T-helper 2 cell treated with Interferon-gamma antibody and Interleukin-4, amounts not matched to agents 100 ng/mL and 5 ng/mL, for 36 hours (primary cell): ENCODE results near the gene CHD1. TPM values are rescaled to one million over a fixed set of nuclear protein-coding genes. Genes with fewer than 3 reads are reported as not detected.

Experiments used
- intact Hi-C: fragments of 100-400 bp; cut with micrococcal nuclease; formaldehyde crosslinking; loops from one replicate; pipeline ENCODE4 v1.15.1; 2023
- total RNA-seq: library from RNA; stranded (reverse); gene quantifications from 2 replicates; pipeline ENCODE4 v1.2.3, GENCODE V29; 2022

CHD1 gene
- total RNA-seq, 1 donor from 2014 or later, result 55.0 TPM

DNA sequence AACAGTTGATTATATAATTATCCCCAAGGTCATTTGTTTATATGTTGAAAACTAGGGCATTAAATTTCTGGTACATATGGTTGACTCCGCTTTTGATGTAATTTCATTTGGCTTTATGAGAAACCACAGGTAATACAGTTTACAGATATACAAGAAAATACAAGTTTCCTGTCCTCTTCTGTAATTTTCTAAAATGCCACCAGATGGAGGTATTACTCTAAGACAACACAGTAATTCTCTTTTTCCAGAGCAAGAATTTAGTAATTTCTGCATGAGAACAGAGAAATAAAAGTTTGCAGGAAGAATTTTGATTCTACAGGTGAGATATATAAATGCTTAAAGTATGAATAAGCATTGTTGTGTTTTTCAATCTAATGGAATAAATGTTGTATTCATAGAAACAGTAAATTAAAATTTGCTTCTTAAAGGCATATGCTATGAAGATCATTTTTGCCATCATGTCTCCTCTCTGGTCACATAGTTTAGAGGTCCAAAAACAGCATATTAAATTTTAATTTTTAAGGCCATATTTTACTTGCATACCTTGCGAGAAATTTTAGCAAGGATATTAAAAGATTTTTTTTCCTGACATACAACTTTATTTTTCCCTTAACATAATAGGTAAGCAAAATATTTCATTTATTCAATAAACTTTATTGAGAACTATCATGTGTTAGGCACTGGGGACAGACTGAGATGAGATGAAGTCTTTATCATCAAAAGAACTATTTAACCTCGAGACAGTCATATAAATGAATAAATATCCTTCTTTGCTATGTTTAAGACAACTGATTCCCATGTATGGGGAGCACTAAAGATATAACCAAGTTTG, 22.7 kb downstream of the CHD1 start:
- intact Hi-C loops, result loop anchor here (1.0 to 5.0 kb wide), 4 partner anchors 21 to 154 kb away; partner anchors contain the start of gene RGMB

DNA sequence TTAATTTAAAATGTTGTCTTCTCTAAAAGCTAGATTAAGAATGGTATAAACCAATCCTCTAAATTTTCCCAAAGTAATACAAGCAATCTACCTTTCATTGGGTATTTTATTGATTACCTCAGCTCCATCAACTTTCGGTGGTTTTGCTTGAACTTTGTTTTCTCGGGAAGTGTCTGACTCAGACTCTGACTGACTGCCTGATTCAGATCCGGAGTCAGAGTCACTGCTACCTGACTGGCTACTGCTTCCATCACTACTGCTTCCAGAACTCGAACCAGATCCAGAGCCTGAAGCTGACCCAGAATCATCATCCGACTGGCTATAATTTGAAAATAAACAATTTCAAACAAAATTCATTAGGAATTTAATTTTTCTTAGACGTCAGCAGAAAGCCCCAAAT, 24.0 kb downstream of the CHD1 start:
- intact Hi-C loops, result loop anchor here (5.0 kb wide), 1 partner anchor 132 kb away; the partner anchor contains the start of gene RGMB

DNA sequence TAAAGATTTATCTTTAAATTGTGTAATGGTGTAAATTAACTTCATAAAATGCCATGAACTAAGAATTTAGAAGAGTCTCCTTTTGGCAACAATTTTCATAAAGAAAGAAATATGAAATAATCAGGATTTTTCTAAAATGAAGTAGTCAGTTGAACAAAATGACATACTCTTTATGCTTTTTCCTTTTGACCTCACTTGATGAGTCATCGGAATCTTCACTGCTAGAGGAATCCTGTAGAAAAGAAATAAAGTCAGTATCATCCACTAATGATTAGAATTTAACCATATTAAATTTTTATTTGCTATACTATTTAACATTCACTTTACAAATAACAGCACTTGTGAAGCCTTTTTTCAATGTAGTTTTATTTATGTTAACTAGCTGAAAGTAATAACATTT, 26.1 kb downstream of the CHD1 start:
- intact Hi-C loops, result no loop called here

DNA sequence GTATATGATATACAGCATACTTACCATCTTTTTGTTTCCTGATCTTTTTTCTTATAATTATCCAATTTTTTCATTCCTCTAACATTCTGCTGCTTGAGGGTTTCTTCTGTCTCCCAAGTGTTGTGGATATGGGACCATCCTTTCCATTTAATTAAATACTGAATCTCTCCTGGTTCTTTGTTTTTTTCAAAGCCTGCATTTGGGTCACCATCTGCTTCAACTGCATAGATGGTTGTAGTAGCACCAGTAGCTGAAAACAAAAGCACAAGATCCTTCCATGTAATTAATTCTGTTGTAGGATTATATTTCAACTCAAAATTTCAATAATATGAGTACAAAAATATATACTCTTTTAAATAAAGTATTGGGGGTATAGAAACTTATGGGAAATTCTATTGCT, 29.4 kb downstream of the CHD1 start:
- intact Hi-C loops, result no loop called here

DNA sequence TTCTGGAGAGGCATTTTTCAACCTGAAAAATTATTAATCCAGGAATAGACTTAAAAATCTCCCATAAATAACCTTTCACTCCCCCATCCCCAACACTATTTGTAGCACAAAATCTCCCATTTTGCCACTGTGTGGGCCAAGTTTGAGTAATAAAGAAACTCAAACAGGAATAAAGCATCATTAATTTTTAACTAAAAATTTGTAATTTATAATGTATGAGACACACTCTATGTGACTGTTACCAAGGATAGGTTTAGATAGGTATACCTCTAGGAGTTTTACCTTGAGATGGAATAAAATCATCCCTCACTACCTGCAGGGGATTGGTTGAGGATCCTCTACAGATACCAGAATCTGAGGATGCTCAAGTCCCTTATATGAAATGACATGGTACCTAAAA, 30.1 kb downstream of the CHD1 start:
- intact Hi-C loops, result no loop called here

DNA sequence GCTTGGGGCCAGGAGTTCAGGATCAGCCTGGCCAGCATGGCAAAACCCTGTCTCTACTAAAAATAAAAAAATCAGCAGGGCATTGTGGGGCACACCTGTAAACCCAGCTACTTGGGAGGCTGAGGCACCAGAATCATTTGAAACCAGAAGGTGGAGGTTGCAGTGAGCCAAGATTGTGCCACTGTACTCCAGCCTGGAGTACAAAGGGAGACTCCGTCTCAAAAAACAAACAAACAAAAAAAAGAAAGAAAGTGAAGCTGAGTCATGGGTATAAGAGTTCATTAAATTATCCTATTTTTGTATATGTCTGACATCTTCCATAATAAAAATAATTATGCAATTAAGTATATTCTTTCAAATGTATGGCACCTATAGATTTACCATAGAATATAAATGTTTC, 37.2 kb downstream of the CHD1 start:
- intact Hi-C loops, result no loop called here

DNA sequence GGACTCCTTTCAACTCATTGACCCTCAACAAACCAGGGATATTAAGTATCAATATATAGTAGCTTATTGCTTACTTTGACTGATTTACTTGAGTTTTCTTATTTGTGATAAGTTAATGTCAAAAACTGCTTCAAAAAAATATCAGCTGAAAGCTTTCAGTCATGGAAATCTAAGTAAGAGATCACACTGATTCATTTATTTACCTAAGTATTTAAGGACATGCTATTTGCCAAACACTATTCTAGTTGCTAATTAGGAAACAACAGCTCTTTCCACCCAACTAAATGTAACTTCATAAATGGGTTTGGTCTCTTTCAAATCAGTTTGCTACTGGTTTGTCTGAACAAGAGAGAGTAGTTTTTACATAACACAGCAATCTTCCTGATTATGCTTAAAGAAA, 48.2 kb downstream of the CHD1 start:
- intact Hi-C loops, result no loop called here

DNA sequence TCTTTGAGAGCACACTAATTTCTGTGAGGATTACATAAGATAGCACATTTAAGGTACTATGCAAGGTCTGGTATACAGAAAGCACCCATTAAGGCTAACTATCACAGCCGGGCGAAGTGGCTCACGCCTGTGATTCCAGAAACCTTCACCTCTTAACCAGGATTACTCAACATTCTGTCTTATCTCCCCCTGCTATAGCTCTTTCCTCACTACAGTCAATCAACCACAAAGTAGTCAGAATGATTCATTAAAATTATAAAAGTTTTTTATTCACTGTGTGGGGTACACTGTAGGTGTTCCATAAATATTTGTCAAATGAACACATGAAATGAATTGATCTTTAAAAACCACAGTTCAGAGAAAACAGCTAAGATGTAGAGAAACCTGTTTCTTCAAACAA, 48.7 kb downstream of the CHD1 start:
- intact Hi-C loops, result no loop called here

DNA sequence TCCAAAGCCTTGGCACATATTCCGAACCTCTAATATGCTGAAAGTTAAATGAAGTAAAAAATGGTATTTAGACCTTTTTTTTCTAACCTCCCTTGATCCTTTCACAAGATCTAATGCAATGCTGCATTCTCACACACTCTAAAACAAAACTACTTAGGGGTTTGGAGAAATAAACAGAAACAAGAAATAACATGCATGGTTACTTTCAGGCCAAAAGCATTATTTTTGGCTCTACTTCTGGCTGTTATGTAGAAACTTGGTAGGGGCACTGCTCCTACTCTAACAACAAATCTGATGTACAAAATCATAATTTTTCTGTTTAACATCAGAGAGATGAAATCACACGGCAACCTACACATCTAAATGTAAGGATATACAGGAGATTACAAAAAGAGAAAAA, 51.2 kb downstream of the CHD1 start:
- intact Hi-C loops, result no loop called here

DNA sequence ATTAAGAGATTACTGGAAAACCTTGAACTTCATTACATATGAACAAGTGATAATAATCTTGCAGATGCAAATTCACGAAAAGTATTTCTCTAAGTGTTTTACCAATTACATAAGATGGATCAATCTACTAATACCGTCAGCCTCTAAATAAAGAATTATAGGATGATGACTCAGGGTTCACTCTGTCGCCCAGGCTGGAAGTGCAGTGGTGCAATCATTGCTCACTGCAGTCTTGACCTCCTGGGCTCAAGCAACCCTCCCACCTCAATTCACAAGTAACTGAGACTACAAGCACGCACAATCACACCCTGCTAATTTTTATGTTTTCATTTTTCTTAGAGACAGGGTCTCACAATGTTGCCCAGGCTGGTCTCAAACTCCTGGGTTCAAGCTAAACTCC, 56.1 kb downstream of the CHD1 start:
- intact Hi-C loops, result no loop called here

DNA sequence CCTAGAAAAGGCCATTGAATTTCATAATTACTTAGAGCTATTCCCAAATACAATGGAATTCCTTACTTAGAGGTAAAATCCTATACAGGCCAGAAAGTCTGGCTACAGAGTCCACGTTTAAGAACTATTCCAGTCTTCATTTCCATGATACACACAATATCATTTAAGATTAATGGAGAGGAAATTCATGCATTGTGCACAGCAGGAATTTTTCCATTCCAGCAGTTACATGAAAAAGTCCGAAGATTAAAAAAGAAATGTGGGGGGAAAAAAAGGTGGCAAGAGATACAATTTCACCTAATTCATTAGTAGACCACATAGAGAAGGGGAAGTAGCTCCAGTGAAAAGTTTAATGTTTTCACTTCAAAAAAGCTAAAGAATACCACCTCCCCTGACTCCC, 63.1 kb downstream of the CHD1 start:
- intact Hi-C loops, result no loop called here

DNA sequence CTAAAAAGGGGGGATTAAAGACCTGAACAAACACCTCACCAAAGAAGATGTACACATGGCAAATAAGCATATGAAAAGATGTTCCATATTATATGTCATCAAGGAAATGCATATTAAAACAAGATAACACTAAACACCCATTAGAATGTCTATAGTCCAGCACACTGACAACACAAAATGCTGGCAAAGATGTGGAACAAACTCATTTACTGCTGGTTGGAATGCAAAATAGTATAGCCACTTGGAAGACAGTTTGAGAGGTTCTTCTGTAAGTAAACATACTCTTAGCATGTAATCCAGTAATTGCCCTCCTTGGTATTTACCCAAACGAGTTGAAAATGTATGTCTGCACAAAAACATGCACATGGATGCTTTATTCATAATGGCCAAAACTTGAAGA, 81.8 kb downstream of the CHD1 start:
- intact Hi-C loops, result no loop called here

DNA sequence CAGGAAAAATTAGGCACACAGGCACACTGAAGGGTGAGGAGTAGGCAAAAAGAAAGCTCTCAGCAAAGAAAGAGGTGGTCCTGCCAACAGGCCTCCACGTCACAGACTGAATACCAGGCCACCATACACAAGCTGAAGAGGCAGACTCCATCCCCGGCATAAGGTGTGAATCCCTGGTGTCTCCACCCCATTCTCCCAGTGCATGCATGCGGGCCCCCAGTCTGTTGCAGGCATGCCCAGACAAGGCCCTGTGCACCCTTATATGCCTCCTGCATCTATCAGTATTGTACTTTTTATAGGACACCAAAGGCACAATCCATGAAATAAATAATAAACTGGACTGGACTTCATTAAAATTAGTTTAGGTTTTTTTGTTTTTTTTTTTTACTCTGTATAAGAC, 82.3 kb downstream of the CHD1 start:
- intact Hi-C loops, result no loop called here

DNA sequence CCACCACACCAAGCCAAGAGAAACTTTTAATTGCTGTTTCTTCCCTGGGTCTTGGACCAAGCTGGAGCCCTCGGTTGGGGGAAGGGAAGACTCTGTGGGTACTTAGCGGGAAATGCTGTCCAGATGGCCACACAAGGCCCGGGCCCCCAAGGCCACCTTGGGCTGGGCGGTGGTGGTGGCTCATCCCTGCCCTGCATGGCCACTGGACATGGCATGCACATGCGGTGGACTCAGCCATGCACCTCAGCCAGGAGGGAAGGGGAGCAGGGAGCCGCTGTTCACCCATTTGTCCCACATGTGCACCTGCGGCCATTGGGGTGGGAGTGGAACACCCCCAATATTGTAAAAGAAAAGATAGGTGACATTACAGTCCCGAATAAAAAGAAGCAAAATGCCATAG, 82.9 kb downstream of the CHD1 start:
- intact Hi-C loops, result no loop called here

DNA sequence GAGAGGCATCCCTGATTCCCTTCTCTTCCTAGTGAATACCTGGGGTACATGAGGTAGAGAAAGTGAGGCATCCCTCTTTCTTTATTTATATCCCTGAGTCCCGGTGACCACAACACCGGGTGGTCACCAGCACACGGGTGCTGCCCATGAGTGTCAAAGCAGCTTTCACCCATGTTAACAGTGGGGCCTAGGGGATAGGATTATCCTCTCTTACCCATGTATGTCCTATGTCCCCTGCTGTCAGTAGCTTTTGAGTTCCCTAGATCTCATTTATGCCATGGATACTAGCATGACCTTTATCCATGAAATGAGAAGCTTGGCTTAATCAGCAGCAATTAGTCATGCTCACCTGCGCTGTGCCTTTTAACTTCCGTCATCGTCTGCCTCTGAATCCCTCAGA, 83.9 kb downstream of the CHD1 start:
- intact Hi-C loops, result no loop called here

DNA sequence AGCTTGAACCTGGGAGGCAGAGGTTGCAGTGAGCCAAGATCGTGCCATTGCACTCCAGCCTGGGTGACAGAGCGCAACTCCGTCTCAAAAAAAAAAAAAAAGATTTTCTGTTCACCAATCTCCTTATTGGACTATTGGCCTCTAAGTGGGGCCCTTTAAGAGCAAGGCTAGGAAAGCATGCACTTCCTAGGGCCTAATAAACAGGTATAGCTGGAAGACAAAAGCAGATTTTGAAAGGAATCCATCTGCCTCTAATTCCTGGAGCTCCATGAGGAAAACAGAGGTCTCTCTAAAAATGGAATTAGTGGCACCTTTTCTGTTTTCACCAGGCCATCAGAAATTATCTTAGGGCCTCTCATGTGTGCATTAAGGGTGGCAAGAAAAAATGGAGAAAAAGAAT, 85.3 kb downstream of the CHD1 start:
- intact Hi-C loops, result no loop called here

DNA sequence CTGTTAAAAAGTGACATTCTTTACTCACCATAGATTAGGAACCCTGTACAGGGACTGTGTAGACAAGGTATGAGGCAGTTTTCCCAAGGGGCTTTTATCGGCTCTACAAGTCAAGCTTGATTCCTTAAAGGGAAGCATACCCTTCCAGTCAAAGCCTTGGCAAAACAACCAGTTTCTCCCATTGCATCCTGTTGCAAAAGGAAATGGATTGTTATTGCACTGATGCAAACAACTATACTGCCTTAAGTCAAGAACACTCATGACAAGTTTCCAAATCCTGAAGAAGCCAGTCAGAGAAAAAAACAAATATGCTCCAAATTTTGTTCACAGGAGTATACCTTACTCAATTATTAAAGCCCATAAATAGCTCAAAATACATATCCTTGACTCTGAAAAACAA, 87.9 kb downstream of the CHD1 start:
- intact Hi-C loops, result no loop called here

DNA sequence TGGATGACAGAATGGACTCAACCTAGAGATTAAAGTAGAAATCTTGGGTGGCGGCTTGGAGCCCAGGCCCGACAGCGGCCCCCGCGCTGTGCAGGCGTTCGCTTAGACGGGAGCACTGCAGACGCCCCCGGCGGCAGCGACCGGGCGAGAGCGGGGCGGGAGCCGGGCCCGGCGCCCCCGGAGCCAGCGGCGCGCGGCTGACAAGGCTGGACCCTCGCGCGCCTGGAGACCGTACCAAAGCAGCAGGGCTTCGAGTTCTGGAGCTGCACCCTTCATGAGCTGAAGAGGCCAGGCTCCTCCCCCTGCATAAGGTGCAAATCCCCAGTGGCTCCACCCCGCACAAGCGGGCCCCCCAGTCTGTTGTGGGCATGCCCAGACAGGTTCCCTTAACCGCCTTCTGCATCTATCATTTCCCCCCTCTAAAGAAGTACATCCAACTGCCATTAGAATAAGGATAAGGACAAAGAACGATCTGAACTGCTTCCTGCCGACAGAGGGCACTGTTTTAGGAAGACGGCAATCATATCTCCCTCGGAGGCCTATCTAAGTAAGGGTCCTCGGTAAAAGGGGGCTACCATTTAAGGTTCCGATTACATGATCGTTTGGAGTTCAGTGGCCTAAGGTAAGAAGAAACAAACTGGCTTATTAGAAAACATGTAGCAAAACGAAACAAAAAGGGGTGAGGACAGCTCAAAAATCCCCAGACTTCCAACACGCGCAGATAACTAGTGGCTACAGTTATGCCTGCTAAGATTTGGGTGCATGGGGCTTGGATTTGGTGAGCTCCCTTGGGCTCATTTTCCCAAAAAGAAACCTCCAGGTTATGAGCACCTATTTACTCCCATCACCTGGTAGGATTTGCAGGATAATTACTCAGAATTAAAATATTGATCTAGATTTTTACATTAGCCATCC, 89.1 kb downstream of the CHD1 start:
- intact Hi-C loops, result no loop called here

DNA sequence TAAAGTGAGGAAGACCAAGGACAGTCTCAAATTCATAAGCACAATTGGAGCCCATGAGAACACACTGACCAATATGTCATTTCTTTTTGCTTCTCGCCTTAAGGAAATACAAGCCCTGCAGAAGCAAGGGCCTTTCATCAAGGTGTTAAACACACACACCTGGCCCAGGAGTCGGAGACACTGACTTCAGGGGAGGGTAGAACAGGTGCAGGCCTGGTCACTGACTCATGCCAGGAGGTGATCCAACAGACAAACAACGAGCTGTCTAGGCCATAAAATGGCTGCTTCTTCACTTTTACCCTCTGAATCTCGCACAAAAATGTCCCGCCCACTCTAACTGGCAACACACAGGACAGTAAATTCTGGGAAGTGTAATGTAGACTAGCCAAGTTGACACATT, 92.6 kb downstream of the CHD1 start:
- intact Hi-C loops, result no loop called here

DNA sequence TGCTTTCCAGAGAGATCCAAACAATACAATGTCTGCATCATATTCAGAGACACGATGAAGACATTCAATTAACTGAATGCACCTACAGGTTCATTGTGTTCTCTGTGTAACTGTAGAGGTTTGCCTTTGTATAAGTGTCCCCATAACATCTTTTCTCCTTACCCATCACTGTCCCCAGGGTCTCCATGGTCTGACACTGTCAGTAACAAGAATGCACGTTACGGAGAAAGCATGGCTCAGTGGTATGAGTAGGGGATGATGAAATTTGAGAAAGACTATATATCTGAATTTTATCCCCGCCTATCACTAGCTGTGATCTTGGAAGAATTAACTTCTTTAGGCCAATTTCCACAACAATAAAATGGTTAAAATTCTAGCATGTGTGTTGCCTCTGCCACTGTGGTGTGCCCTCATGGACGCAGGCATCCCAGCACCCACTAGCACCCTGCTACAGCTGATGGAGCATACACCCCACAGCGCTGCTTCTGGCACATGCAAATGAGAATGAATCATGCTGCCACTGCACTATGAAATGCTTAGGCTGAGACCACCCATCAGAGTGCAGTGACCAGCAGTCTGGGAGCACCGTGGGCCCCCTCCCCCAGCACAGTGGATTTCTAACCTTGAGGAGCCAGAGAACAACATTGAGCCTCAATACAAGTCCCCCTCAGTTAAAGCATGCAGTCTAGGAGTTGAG, 101.1 kb downstream of the CHD1 start:
- intact Hi-C loops, result no loop called here

DNA sequence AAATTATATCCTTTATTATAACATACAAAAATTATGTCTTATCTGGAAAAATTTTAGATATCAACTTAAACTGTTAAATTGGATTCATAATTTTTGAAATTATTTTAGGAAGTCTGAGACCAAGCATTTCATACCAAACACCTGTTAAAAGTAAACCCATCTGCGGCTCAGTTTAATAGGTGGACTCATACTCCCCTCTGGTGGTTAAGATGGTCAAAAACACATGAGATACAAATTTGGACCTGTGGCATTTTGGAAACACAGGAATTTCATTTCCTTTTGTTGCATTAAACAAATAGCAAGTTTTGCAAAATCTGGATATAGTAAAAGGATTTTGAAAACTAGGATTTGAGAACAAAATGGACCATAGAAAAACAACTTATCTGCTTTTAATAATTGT, 101.6 kb downstream of the CHD1 start:
- intact Hi-C loops, result no loop called here
